Suprapubic skin (tissue), 4 donors: ENCODE data around the gene CNKSR1.

Experiments used
- EP300 ChIP-seq: sonication (generic); formaldehyde crosslinking; IDR thresholded peaks from one replicate; pipeline ENCODE4 v1.6.1; 2017; ENCODE audit warnings: antibody characterized with exemption
- POLR2A ChIP-seq, 2 donors: fragments of 450-650 bp; IDR thresholded peaks; one replicate each; pipeline ENCODE4 v1.6.1; 2017; ENCODE audit warnings: antibody characterized with exemption in 2 of 2, mild to moderate bottlenecking in 2 of 2, moderate library complexity in 2 of 2
- POLR2AphosphoS5 ChIP-seq, 3 donors: sonication (generic); formaldehyde crosslinking; IDR thresholded peaks; one replicate each; pipeline ENCODE4 v1.6.1; 2017; ENCODE audit warnings: antibody characterized with exemption in 3 of 3
- TF ChIP-seq, protein P1 (sequence below), 2 donors: fragments of 200-600 bp in 1 of 2; fragments of 450-650 bp in 1 of 2; sonication (generic) in 1 of 2; IDR thresholded peaks; one replicate each; pipeline ENCODE4 v1.5.1; 2016 to 2019; ENCODE audit warnings: antibody characterized with exemption in 2 of 2, mild to moderate bottlenecking in 1 of 2, moderate library complexity in 1 of 2

DNA sequence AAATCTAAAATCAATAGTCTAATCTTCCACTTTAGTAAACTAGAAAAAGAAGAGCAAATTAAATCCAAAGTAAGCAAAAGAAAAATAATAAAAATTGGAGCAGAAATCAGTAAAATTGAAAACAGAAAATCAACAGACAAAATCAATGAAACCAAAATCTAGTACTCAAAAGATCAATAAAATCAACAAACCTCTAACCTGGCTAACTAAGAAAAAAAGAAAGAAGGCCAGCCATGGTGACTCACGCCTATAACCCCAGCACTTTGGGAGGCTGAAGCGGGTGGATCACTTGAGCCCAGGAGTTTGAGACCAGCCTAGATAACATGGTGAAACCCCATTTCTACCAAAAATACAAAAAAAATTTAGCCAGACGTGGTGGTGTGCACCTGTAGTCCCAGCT, 42.8 kb upstream of the CNKSR1 start:
- TF ChIP-seq, protein P1, sequence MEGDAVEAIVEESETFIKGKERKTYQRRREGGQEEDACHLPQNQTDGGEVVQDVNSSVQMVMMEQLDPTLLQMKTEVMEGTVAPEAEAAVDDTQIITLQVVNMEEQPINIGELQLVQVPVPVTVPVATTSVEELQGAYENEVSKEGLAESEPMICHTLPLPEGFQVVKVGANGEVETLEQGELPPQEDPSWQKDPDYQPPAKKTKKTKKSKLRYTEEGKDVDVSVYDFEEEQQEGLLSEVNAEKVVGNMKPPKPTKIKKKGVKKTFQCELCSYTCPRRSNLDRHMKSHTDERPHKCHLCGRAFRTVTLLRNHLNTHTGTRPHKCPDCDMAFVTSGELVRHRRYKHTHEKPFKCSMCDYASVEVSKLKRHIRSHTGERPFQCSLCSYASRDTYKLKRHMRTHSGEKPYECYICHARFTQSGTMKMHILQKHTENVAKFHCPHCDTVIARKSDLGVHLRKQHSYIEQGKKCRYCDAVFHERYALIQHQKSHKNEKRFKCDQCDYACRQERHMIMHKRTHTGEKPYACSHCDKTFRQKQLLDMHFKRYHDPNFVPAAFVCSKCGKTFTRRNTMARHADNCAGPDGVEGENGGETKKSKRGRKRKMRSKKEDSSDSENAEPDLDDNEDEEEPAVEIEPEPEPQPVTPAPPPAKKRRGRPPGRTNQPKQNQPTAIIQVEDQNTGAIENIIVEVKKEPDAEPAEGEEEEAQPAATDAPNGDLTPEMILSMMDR (IDR thresholded peaks at IDR 0.05) = no peak
- TF ChIP-seq POLR2A (IDR thresholded peaks at IDR 0.05) (no peak), EP300 (no peak), POLR2AphosphoS5 (IDR thresholded peaks at IDR 0.05) (no peak)
